ENCODE data around the gene CGRRF1.

- TF ChIP-seq ZNF274 (IDR thresholded peaks at IDR 0.05; ENCODE audit: low read depth, low read length) (no peak), YY1 (IDR thresholded peaks at IDR 0.05; ENCODE audit: insufficient read depth, insufficient read length) (no peak), SUZ12 (IDR thresholded peaks at IDR 0.05; ENCODE audit: extremely low read depth, insufficient read depth, insufficient read length) (no peak)
Observed at GRCh38 chr14:54567639-54568561, 58.2 kb downstream of the CGRRF1 start.

All from NT2/D1 (cell line).